Bone marrow (tissue), 2 donors: ENCODE results near the gene ELP1.

Source experiments
- DNase-seq, 2 donors: peaks; one replicate each; lab custom pipeline; 2025; lab: John Stamatoyannopoulos, UW

ELP1 gene

DNA sequence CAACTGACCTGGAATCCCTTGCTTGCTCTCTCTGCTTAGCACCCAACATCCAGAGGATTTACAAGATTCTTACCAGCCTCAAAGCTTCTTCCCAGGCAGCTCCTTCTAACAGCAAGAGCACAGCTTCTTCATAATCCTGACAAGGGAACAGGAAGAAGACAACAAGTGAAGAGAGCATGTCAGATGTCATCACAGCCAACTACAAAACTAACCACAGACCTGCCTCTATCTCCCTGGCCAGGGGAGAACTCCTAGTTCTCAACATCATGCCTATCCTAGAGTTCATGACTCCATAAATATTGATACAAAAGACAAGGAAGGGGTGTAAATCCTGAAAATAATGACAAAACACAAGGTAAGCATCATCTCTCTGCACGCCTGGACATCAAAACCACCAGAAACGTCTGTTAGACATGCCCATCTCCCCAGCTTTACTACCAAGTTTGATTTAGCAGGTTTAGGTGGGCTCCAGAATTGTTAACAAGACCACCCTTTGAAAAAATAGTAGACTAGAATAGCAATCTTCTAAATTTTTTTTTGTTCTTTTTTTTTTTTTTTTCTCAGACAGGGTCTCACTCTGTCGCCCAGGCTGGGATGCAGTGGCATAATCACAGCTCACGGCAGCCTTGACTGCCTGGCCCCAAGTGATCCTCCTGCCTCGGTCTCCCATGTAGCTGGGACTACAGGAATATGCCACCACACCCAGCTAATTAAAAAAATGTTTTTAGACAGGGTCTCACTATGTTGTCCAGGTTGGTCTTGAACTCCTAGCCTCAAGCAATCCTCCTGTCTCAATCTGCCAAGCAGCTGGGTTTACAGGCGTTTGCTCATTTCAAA is 51.7 kb downstream of the ELP1 start:
- DNase-seq: no peak

DNA sequence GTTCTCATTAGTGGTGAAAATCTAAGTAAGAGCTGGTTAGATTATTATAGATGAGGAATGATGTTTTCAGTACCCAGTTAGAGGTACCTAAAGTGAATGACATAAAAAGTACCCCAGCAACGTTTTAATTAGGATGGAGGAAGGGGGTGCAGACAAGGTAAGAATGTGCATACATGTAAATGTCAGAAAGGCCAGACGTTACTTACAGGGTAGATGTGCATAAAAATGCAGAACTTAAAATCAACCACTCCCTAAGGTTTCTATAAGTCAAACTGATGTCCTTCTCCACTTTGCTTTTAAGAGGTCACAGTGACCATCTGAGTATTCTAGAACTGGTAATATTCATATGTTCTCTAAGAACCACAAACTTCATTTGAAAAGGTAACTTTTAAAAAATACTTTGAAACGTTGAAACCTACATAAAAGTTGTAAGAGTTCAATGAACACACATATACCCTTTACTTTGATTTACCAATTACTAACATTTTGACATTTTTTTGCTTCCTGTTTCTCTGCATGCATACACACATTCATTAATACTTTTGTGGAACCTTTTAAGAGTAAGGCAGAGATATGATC is 53.1 kb downstream of the ELP1 start:
- no peak for DNase-seq

DNA sequence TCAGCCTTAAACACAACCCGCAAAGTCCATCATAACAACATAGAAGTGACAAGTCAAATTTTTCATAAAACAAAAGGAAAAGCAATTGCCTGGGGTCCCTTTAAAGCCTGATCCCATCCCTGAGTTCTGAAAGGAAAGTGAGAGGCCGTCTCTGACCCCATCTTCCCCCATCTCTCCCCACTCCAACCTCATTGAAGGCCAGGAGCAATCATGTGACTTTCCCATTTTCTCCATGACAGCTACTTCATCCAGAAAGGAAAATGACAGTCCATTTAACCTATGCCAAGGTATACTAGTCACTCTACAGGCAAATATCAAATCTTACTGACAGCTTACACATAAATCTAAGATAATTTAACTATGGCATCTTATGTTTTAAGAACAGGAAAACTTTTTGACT is 56.4 kb downstream of the ELP1 start:
- DNase-seq: no peak

DNA sequence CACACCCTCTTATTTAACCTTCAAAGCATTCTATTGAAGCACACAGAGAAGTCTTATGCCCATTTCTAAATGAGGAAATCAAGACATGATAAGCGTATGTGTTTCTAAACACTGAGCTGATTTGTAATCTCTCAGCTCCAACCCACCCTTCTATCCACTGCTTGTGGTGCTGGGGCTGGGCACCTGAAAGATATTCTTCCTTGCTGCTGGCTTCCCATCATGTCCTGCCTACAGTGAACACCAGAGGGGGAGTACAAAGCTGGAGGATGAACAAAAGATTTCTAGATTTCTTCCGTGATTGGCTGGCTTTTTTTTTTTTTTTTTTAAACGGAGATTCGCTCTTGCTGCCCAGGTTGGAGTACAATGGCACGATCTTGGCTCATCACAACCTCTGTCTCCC is 57.5 kb downstream of the ELP1 start:
- DNase-seq: no peak

DNA sequence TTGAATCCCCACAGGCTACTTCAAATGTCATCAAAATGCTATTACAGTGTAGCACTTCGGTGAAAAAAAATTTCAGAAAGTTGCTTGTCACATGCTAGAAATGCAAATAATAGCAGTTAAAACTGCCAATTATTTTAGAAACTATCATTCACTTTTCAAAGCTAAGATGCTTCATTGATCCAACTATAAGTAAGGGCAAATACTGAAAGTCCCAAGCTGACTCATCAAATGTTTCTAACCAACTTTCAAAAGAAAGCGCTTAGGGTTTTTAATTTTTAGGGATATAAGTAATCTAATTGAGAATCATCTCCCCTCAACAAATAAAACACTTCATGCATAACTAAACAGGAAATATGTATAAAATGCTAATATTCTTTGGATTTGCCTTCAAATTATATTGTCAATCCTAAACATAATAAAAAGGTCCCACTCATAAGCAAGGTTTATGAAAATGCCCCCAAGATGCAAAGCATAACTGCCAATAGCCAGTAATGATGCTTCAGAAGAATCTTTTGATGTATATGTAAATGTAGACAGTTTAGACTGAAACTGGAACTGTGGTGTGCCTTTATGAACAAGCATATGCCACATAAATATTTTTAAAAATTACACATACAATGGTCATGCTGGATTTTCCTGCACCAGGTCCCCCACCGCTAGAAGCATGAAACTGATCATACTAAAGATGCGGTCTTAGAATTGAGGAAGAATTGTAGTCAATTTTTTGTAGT is 59.7 kb downstream of the ELP1 start:
- DNase-seq: no peak

DNA sequence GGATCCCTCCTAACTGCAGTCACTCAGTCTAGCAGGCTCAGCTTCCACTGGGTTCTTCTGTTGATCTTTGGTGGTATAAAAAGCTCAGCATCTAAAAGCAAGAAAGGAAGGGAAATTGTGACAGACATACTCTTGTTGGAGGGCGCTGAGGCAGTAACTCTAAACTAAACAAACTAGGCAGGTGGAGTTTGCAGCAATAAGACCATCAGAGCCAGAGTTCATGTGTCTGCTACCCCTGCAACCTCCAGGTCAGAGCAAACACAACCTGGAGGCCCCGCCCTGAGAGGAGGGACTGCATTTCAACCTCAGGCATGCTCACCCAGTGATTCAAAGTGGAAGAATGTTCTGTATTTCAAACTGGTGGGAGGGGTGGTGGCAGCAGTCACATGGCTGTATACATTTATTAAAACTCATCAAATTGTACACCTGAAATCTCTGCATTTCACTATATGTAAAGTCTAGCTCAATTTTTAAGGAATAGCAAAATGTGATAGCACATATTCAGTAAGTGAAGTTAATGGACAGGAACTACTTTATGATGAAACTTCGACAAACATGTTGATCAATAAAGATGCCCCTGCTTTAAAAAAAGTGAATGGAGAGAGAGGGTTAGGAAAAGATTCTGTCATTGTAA is 64.7 kb downstream of the ELP1 start:
- no peak for DNase-seq

DNA sequence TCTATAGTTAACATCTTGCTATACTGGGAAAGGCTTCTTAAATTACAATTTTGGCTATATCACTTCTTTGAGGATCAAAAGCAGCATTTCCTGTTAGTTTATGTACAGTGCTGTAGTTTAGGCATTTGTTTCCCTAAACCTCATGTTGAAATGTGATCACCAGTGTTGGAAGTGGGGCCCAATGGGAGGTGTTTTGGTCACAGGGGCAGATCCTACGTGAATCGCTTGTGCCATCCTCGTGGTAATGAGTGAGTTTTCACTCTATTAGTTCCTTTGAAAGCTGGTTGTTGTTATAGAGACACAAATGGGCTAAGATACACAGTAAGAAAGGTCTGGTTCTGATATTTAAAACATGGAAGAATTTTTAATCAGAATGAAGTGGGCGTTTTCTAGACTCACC is 66.1 kb downstream of the ELP1 start:
- no peak for DNase-seq

DNA sequence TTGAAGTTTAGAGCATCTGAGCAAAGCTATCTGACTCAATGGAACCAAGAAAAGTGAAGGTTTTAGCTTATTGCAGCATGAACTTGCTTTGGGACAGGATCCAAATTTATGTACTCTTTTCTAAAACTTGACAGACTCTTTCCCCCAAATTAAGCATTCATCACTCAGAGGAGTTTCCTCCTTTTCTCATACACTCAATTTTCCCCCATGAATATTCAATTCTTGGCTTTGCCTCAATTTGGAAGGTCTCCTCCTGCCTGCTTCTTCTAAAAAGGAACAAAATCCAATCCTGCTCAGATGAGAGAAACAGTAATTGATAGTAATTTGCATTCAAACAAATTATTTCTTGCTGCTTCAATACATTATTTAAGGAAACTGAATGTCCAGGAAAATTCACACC is 66.8 kb downstream of the ELP1 start:
- DNase-seq: no peak

DNA sequence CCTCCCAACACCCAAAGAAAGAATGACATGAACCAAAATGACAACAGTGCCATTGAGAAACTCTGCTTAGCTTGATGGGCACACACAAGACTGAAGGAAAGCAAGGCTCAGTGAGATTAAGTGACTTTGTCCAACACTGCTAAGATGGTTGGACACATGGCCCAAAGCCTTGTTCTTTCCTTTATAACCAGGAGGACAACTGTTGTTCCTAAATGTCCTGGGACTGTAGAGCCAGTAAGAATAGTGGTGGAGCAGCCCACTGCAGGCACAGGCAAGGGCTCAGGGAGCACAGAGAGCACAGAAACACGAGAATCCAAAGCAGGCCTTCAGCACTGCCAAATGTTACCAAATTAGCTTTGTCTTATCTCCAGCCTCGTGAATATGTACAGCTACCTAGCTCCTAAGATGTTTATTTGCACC is 67.9 kb downstream of the ELP1 start:
- DNase-seq: no peak

DNA sequence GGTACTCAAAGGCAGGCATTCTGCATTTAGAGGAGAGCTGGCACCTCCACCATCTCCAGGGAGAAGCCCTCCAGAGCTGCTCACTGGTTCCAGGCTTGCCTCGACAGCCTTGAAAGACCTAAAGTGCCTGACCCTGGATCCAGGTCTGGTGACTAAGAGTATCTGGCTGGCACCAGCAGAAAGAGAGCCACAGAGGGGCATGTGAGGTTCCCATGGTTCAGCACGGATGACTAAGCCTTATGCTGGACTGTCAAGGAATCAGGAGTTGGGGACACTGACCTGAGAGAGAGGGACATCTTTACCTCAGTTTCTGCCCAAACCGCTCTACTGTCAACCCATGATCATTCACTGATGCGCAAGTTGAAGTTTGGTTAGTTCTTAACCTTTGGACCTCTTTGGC is 68.9 kb downstream of the ELP1 start:
- no peak for DNase-seq

DNA sequence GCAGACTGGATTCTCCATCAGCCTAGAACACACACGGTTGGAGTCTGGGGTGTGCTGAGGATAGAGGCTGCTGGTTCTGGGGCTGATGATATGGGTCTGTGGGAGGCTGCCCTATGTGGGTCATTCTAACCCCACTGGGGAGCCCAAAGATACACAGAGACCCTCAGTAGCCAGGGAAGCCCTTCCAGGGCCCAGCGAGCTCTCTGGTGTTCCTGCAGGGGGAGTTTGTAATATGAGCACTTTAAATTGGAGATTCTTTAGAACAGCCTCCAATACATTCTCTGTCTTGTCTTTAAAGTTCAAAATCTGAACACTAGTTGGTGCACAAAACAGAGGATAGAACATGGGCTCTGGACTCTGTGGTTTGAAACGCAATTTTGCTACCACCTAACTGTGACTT is 69.5 kb downstream of the ELP1 start:
- no peak for DNase-seq

DNA sequence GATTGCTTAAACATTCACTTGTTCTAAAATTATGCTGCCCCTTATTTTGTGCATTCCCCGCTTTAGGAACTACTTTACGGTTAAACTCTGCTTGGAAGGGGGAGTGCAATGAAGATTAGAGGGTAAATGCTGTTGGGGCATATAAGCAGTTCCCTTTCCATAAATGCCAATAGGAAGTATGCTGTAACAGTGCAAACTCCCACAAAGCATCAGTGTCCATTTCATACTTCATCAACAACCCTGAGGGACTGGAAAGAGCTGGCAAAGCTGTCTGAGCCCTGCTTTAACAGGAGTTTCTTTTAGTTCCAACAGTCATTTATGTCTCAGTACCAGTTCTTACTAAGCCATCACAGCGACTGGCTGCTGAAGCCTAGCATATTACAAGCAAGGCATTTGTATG is 70.0 kb downstream of the ELP1 start:
- no peak for DNase-seq

DNA sequence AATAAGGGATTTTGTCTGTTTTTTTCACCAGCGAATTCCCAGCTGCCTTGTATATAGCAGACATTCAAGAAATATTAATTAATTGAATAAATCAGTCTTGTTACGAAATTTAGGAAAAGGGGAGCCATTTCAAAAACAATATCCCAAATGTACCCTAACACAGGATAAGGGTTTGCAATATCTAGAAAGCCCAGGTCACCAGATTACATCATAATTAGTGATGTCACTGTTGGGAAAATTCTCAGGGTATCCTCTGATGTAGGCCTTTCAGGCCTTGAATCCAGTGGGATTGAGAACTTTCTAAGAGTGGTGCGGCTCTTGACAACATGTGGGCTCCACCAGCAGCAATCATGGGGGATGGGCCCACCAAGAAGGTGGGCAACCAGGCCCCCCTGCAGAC is 71.9 kb downstream of the ELP1 start, which contains the start of gene ACTL7A:
ACTL7A (plus strand) TSS at position 270 of the 400 bp plus-strand sequence; CDS start at position 327, 57 bp downstream.
- no peak for DNase-seq

DNA sequence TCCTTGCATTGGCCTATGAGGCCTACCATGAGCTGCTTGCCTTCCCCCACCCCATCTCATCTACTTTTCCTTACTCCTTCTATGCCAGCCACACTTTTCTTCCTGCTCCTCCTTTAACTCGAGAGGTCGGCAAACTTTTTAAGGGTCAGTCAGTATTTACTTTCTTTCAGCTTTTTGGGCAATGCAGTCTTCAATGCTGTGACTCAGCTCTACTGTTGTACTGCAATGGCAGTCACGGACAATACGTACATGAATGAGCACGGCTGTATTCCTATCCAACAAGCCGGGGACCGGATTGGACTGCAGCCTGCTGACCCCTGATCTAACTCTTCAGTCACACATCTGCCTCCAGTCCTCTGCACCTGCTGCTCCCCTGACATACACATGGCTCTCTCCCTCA is 72.5 kb downstream of the ELP1 start:
- DNase-seq: no peak

DNA sequence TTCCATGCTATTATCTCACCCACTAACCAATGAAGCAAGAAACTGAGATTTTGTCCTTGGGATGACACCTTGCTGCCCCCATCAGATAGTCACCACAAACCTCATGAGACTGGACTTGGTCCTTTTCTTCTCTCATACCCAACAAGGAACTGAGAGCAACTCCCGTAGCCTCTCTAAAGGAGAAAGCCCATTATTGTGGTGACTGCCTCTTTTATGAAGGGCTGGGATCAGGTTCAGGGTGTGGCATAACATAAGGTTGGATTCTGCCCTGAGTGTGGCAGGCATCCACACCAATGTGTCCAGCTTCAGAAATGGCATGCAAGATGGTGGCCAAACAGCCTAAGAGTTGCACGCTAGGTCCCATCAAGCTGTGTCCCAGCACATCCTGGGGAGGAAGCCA is 73.2 kb downstream of the ELP1 start:
- no peak for DNase-seq

DNA sequence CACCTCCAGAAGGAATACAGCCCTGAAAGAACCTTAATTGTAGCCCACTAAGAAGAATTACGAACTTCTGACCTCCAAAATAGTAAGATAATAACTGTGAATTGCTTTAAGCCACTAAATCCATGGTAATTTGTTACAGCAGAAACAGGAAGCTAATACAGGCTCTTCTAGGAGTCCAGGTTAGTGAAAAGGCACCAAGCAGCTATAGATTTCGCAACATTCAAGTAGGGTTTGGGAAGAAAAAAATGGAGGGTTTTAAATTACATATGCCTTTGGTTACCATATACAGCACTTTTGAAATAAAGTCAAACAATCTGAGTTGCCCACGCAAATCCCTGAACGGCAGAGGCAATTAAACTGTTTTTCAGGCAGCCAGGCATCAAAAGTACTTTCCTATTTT is 73.6 kb downstream of the ELP1 start:
- DNase-seq: no peak

DNA sequence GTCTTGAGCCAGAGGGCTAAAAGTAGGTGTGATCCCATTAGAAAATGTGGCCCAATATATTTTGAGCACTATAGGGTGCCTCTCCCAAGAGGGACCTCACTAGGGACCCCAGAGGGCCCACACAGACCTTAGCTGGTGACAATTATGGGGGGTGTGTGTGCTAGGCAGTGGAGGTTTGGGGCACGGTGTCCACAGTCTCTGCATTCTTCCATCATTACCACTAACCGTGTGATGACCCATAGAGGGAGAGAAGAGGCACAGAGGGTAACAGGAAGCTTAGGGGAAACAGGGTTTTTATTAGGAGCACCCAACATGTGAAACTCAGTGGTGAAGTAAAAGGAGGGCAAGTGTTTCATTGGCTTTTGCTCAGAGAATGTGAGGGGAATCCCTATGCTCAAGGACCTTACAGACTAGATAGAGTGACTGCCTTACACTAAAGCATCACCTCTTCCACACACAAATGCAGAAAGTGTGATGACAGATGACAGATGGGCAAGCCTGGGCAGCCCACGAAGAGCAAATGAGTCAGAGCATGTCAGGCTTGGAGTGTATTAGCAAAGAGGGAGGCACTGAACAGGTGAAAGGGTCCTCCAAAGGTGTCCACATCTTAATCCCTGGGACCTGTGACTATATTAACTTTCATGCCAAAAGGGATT is 74.3 kb downstream of the ELP1 start:
- no peak for DNase-seq

DNA sequence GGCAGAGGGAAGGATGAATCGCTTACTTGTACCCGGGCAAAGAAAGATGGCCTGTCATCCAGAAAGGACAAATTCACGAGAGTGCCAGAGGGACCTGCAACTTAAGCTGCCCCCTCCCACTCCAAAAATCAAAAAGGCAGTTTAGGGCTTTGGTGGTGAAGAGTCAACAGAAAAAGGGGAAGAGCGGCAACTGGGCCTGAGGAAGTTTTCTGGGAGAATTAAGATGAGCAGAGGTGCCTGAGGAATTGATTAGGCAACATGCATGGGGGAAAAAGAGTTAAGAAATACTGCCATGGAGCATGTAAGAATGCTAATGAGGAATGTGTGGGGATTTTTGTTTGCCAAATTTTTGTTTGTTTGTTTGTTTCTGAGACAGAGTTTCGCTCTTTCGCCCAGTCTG is 76.4 kb downstream of the ELP1 start:
- no peak for DNase-seq

DNA sequence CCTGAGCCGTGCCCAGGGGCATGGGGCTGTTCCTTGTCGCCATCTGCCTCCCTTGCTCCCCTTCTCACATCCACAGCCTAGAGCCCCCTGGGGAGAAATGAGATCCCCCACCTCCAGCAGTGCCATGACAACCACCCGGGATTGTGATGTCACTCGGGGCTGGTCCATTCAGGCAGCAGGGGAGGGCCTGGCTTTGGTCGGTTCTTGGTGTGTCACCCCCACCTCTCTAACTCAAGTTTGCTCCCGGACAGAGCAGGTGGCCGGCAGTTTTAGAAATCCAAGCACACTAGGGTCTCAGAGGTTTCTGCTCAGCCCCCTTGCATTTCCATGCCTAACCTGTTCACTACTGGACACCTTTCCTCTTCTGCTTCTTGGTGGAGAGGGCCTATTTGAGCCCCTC is 78.0 kb downstream of the ELP1 start, which contains the start of gene ACTL7B:
ACTL7B (minus strand) TSS at position 99 of the 400 bp plus-strand sequence; CDS start at position 43, 56 bp downstream.
- DNase-seq: no peak

DNA sequence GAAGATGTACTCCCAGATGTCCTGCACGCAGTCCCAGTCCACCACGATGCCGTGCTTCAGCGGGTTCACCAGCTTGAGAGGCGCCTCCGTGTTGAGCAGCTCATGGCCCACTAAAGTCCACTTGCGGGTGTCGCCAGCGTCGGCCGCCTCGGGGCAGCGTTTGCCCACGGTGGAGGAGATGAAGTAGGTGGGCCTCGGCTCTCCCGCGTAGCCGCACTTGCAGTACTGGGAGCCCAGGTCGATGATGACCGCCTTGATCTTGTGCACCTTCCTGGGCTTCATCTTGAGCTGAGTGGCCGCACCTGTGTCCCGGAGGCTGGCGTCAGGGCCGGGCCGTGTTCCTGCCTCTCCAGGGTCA is 78.4 kb downstream of the ELP1 start:
- no peak for DNase-seq

DNA sequence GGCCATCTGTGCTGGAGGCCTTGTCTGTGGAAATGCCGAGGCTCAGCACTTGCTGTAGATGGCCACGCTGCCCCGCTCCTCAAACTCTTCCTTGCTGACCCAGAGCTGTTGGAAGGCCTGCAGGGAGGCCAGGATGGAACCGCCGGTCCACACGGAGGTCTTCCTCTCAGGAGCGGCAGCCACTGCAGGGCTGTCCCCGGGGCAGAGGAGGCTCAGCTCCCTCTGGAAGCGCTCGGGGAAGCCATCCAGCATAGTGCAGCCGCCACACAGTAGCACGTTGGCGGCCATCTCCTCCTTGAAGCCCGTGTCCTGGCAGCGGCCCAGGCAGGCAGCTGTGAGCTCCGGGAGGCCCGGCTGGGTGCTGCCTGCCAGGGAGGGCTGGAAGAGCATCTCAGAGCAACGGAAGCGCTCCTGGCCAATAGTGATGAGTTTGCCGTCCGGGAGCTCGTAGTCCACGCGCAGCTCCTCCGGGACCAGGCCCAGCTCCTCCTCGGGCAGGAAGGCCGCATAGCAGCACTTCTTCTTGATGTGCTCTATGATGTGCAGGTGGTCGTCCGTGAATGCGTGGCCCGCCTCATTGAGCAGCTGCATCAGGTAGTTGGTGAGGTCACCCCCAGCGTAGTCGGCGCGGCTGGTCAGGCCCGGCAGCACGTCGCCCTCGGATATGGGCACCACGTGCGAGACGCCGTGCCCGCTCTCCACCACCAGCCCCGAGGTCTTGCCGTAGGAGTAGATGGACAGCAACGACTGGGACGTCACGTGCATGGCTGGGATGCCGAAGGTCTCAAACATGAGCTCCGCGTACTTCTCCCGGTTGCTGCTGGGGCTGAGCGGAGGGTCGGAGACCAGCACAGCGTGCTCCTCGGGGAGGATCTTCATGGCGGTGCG is 79.0 kb downstream of the ELP1 start:
- no peak for DNase-seq
